ENCODE data around the gene TYMS.
A peak's percentile ranks its signal among the peaks of the same experiment; 100 is the strongest.

Gene TYMS

GRCh38 chr18:657311-658000 is at the start of gene TYMS:
Gene TYMS (plus strand): TSS chr18:657653. CDS start chr18:657743, 90 bp downstream.
- DNase-seq: peak; percentile 33 to 49

GRCh38 chr18:607930-608329 is 49.5 kb upstream of the TYMS start:
- DNase-seq: no peak

DNA sequence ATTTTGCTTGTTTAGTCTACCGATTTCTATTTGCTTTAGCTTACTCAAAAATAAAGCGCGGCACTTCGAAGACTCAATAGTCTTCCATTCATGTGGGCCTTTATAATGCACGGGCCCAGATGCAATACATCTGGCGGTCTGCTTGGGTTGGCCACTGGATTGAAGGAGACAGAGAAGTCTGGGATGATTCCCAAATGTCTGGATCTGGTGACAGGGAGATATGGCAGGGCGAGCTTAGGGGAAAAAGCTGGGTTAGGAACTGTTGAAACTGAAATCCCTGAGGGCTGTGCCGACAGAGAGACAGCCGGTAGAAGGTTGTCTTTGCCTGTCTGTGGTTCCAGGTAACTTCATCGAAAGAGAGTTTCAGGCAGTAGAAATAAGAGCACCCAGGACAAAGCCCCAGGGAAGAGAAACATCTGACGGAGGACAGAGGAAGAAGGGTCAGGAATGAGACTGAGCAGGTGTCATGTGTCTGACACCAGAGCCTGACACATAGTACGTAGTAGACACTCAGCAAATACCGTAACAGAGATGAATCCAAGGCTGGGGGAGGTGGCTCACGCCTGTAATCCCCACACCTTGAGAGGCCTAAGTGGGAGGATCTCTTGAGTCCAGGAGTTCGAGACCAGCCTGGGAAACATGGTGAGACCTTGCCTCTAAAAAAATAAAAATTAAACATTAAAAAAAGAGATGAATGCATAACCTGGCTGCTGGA is 47.1 kb upstream of the TYMS start:
- no peak for DNase-seq

DNA sequence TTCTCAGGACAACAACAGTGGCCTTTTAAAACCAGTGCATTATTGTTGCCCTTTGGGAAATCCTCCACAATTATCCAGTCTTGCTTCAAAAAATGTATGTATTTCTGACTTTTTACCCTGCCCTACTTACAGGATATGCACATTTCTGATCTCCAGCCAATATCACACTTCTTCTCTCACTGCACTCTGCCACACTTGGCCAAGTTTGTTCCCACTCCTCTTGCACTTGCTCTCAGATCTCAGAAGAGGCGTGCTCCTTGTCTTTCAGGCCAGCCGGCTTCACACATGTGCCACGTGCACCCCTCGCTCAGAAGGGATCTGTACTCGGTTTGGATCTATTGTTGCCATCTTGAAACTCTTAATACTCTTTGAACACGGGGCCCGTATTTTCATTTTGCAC is 45.3 kb upstream of the TYMS start:
- DNase-seq: no peak

GRCh38 chr18:614193-614592 is 43.3 kb upstream of the TYMS start:
- DNase-seq: no peak

DNA sequence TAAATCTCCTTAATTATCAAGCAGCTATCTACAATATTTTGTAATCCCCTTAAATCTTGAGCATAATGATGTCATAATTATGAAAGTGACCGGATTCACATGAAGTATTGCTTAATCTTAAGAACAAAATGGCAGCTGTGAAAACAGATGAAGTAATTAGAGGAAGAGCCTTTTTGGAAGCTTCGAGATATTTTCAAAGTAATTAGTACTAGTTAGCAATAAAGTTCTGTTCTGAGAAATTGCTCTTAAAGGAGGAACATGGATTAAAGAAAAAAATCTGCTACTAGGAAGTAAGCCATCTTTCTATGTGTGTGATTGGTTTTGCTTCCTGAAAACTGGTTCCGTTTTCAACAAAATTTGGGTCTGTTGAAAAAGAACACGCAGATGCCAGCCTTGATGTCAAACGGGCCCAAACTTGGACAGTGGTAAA is 42.3 kb upstream of the TYMS start:
- no peak for DNase-seq

- DNase-seq: no peak
Measured at GRCh38 chr18:615773-616172, 41.7 kb upstream of the TYMS start.

- DNase-seq: no peak
Measured at GRCh38 chr18:616380-616995, 41.0 kb upstream of the TYMS start.

GRCh38 chr18:617970-618504 is 39.4 kb upstream of the TYMS start:
- no peak for DNase-seq

GRCh38 chr18:618618-619017 is 38.8 kb upstream of the TYMS start:
- no peak for DNase-seq

DNA sequence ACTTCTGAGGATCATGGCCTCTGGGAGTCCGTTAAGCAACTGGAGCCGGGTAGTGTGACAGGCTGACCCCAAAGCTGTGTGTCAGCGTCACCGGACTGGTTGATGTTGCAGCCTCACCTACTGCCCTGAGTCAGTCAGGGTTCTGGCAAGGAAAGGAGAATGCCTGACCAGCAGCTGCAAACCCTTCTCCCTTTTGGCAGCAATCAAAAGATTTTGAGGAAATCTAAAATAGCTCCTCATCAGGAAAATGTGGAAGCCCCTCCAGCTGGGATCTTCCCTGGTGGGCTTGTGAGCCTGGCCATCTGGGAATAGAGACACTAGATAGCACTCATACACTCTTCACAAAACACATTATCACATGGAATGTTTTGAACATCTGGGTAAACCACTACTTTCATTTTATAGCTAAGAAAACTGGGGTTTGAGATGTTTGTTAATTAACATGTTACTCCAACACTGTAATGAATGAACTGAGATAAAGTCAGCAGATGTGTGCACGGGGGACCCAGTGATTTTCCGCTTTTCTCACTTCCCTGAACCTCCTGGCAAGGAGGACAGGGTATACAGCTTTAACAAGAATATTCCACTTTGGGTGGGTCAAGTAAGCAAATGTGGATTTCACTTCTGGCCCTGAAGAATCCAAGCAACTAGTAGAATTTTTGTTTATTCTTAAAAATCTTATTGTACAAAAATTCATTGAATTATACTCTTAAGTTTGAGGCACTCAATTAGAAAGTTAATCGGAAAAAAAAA is 36.0 kb upstream of the TYMS start:
- no peak for DNase-seq

DNA sequence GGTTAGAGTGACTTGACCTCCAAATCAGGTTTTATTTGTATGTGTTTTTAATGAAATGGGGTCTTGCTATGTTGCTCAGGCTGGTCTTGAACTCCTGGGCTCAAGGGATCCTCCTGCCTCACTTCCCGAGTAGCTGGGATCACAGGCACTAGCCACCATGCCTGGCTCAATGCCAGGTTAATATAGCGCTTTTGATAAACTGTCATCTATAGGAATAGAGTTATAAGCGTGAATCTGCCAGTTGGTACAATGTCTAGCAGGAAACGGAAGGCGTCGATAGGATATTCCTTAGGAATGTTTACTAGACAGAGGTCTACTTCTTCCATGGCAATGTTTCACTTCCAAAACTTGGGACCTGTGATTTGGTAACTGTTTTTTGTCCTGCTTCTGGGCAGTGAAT is 35.2 kb upstream of the TYMS start:
- DNase-seq: no peak

DNA sequence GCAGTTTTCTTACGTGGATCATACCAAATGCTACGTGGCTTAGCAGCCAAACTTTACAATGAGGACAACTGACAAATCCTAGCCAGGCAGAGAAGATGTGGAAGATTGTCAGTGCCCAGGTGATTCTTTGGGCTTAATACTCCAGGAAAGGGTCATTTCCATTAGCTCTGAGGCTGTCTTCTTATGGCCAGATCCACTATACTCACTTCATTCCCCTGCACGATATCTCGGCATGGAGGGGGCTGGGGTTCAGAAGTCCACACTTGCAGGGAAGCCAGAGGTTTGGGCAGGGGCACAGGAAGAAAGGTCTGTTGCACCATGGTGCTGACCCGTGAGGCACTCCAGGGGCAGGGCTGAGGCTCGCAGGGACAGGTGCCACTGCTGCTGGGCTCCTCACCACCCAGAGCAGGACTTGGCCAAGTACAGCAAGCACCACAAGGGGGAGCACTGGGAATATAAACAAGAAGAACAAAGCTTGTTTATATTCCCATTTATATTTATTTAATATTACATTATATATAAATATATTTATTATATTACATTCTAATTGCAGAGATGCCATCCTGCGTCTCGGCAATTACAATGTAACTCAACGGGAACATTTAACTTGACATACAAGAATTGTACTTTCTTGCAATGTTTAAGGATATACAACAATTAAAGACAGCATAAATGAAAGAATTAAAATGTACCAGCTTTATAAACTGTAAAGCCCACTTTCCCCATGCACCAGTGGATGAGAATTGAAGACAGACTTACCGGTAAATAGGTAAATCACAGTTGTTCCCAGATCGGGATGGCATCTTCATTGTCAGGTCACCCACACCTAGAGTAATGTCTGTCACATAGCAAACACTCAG is 33.5 kb upstream of the TYMS start:
- peak; percentile 55 to 57 for DNase-seq

DNA sequence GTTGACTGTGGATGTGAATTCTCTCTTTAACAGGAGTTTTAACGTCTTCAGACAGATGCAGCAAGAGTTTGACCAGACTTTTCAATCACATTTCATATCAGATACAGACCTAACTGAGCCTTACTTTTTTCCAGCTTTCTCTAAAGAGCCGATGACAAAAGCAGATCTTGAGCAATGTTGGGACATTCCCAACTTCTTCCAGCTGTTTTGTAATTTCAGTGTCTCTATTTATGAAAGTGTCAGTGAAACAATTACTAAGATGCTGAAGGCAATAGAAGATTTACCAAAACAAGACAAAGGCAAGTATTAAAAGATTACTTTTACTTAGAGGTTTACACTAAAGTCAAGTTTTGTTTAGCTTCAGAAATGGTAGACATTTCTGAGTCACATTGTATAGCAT is 30.2 kb upstream of the TYMS start:
- DNase-seq: no peak

- DNase-seq: no peak
Measured at GRCh38 chr18:629269-630150, 27.9 kb upstream of the TYMS start.

DNA sequence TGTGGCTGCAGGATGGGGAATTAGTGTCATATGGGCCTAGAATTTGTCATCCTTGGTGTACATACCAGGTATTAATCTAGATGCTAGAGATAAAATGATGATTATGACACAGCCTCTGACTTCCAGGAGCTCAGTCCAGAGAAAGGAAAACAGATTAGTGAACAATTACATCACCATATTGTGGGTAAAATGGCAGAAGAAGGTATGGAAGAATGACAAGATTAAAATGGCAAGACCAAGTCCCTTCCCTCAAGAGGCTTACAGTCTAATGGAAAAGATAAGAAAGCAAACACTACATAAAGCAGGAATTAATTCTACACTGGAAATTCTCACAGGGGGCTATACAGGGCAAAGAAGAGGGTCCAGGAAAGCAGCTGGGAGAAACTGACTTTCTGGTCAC is 25.9 kb upstream of the TYMS start:
- no peak for DNase-seq

- no peak for DNase-seq
Measured at GRCh38 chr18:634551-635045, 22.9 kb upstream of the TYMS start.

- DNase-seq: no peak
Measured at GRCh38 chr18:635171-635570, 22.3 kb upstream of the TYMS start.

DNA sequence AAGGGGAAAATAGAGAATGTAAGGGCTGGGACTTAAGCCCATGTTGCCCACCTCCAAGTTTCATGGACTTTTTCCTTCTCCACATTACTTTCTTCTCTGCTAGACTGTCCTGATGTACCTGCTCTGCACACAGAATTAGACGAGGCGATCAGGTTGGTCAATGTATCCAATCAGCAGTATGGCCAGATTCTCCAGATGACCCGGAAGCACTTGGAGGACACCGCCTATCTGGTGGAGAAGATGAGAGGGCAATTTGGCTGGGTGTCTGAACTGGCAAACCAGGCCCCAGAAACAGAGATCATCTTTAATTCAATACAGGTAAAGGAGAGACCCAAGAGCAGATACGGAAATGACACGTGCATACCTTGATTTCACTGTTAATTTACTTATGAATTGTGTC is 16.2 kb upstream of the TYMS start:
- DNase-seq: no peak

DNA sequence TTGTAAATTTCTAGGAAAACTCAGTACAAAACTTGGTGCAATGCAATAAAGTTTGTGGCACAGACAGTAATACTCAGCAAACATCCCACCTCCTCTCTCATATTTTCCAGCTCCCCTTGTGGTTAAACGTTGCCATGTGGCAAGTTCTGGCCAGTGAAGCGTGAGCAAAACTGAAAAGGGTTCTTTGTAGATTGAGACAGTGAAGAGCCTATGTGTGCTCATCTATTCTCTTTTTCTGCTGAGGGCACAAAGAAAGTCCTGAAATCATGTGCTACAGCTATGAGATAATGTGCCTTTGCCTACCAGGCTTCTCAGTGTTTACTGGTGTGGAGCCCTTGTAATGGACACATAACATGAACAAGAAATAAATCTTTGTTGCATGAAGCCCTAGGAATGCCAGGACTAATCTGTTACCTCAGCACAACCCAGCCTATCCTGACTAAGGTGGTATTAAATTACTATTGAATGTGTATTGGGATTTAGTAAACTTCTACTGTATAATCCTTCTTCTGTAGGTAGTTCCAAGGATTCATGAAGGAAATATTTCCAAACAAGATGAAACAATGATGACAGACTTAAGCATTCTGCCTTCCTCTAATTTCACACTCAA is 13.0 kb upstream of the TYMS start:
- no peak for DNase-seq

DNA sequence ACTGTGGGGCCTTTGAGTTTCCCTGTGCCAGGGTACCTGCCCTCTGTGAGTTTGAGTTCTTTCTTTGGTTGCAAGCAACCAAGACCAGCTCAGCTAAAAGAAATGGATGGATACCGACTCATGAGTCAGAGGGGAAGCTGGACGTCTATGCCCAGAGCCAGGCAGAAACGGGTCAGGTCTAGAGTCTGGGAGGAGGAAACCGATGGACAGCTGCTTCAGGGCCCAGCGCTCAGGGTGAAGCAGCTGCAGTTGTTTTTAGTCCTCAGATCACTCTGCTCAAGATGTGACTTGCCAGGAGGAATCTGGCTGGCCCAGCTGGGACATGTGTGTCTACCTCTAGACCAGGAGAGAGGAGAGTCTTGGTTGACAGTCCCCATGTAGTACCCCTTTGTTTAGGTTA is 10.1 kb upstream of the TYMS start:
- no peak for DNase-seq

All from stimulated activated CD4-positive, alpha-beta T cell treated with anti-CD3 and anti-CD28 coated beads, Interleukin-2, amount 100 ng/mL, for 48 hours (primary cell).